Endothelial cell of umbilical vein (primary cell): ENCODE measurements around the gene KRT23. TPM values are rescaled to one million over a fixed set of nuclear protein-coding genes. Genes with fewer than 3 reads are reported as not detected.

ENCODE experiments used
- BruUV-seq: library from RNA; stranded (reverse); fragments of 400-500 nt; replicated peaks from 2 replicates; lab custom pipeline; 2021; lab: Mats Ljungman, UMichigan
- CTCF ChIA-PET: fragments of 300-600, 350-600 bp; sonication (Branson Sonifier 250); formaldehyde crosslinking; loops from one replicate; lab custom pipeline; 2021; ENCODE audit warnings: antibody characterized with exemption, inconsistent platforms; lab: Charles Lee
- POLR2A ChIA-PET: fragments of 300-600, 350-600 bp; sonication (Branson Sonifier 250); formaldehyde crosslinking; loops from one replicate; lab custom pipeline; 2021; ENCODE audit warnings: antibody characterized with exemption, inconsistent platforms; lab: Charles Lee
- DNase-seq: peaks from one replicate; pipeline ENCODE4 v3.0.0-alpha.2; 2011; ENCODE audit warnings: low read depth, low spot score
- FAIRE-seq: peaks from 2 replicates; lab custom pipeline; 2011; peaks lifted over from hg19 to GRCh38; lab: Jason Lieb, UNC
- H2AFZ ChIP-seq: 2 replicates; pipeline ENCODE4 v1.6.0; 2012; ENCODE audit warnings: low read depth, low read length, control low read depth, inconsistent platforms
- H3K27ac ChIP-seq: 2 replicates; pipeline ENCODE4 v1.5.1; 2011; ENCODE audit warnings: low read depth, mild to moderate bottlenecking, control low read depth, low read length, moderate library complexity; ENCODE audit not compliant: insufficient read depth
- H3K27me3 ChIP-seq, 2 experiments: 2 replicates each; pipeline versions ENCODE4 v1.6.0 to v1.6.1; 2011; ENCODE audit warnings: low read length in 2 of 2, mixed read lengths in 1 of 2; ENCODE audit not compliant: control insufficient read depth in 2 of 2, insufficient read depth in 2 of 2
- H3K36me3 ChIP-seq, 2 experiments: 2 replicates in 1 of 2; 3 replicates in 1 of 2; pipeline ENCODE4 v1.5.1; 2011; ENCODE audit warnings: low read length in 2 of 2, mild to moderate bottlenecking in 1 of 2, moderate library complexity in 1 of 2; ENCODE audit not compliant: control insufficient read depth in 2 of 2, insufficient read depth in 2 of 2; ENCODE audit errors: extremely low read depth in 1 of 2
- H3K4me1 ChIP-seq: 3 replicates; pipeline ENCODE4 v1.5.1; 2011; ENCODE audit warnings: mild to moderate bottlenecking, low read length; ENCODE audit not compliant: control insufficient read depth, insufficient read depth; ENCODE audit errors: extremely low read depth
- H3K4me2 ChIP-seq: 2 replicates; pipeline ENCODE4 v1.6.1; 2011; ENCODE audit warnings: low read length, control low read depth, mixed read lengths; ENCODE audit not compliant: insufficient read depth
- H3K4me3 ChIP-seq, 3 experiments: fragments of 200-600 bp in 1 of 3; sonication (generic), shearing (Covaris generic) in 1 of 3; replicated peaks in 1 of 3; 2 replicates each; pipeline ENCODE4 v1.5.1; 2011 to 2016; ENCODE audit warnings: control low read depth in 3 of 3, low read length in 3 of 3, mild to moderate bottlenecking in 2 of 3, inconsistent platforms in 1 of 3, low read depth in 1 of 3, moderate library complexity in 1 of 3; ENCODE audit not compliant: insufficient read depth in 1 of 3
- H3K79me2 ChIP-seq: 2 replicates; pipeline ENCODE4 v1.6.0; 2012; ENCODE audit warnings: low read length, inconsistent platforms; ENCODE audit not compliant: control insufficient read depth, insufficient read depth
- H3K9ac ChIP-seq: replicated peaks from 2 replicates; pipeline ENCODE3; 2011; ENCODE audit warnings: low read length, control low read depth; ENCODE audit not compliant: insufficient read depth; ENCODE audit errors: extremely low read depth
- H3K9me1 ChIP-seq: replicated peaks from 3 replicates; pipeline ENCODE4 v1.6.0; 2011; ENCODE audit warnings: mild to moderate bottlenecking, low read length; ENCODE audit not compliant: control insufficient read depth, insufficient read depth; ENCODE audit errors: extremely low read depth
- H3K9me3 ChIP-seq: replicated peaks from 2 replicates; pipeline ENCODE4 v1.5.1; 2012; ENCODE audit warnings: low read length, inconsistent platforms; ENCODE audit not compliant: control insufficient read depth, insufficient read depth
- H4K20me1 ChIP-seq: replicated peaks from 2 replicates; pipeline ENCODE3; 2011; ENCODE audit warnings: mild to moderate bottlenecking, low read length; ENCODE audit not compliant: control insufficient read depth, insufficient read depth; ENCODE audit errors: extremely low read depth
- EZH2 ChIP-seq: IDR thresholded peaks from 2 replicates; pipeline ENCODE4 v1.6.1; 2012; ENCODE audit warnings: borderline replicate concordance, low read depth, mild to moderate bottlenecking, moderate library complexity, low read length, inconsistent platforms; ENCODE audit not compliant: severe bottlenecking
- FOS ChIP-seq: IDR thresholded peaks from 2 replicates; pipeline ENCODE4 v1.6.1; 2011; ENCODE audit warnings: mild to moderate bottlenecking, low read length, moderate library complexity, borderline replicate concordance; ENCODE audit not compliant: insufficient read depth
- GATA2 ChIP-seq: IDR thresholded peaks from 2 replicates; pipeline ENCODE4 v1.7.0; 2011; ENCODE audit warnings: low read depth, mild to moderate bottlenecking, moderate library complexity, mixed read lengths, low read length; ENCODE audit not compliant: insufficient read length, insufficient read depth
- JUN ChIP-seq: IDR thresholded peaks from 2 replicates; pipeline ENCODE4 v1.6.1; 2011; ENCODE audit warnings: borderline replicate concordance, low read depth; ENCODE audit not compliant: insufficient read length, insufficient read depth
- MYC ChIP-seq: IDR thresholded peaks from one replicate; pipeline ENCODE4 v1.6.1; 2011; ENCODE audit warnings: mild to moderate bottlenecking, low read depth, low read length
- POLR2A ChIP-seq: IDR thresholded peaks from 2 replicates; pipeline ENCODE4 v1.6.1; 2012; ENCODE audit warnings: low read depth, mild to moderate bottlenecking, control low read depth, low read length
- POLR2AphosphoS5 ChIP-seq: IDR thresholded peaks from 2 replicates; pipeline ENCODE4 v1.6.1; 2012; ENCODE audit warnings: low read depth, mild to moderate bottlenecking, control low read depth, low read length, moderate library complexity; ENCODE audit not compliant: insufficient read depth
- dilution Hi-C: fragments of 300-500 bp; cut with MboI; formaldehyde crosslinking; loops from one replicate; pipeline ENCODE4 v1.15.0; 2019; ENCODE audit warnings: low sequenced_read_pairs; ENCODE audit not compliant: extremely low pct_ligation_motif_present
- intact Hi-C: fragments of 100-400 bp; cut with micrococcal nuclease; formaldehyde crosslinking; loops from one replicate; pipeline ENCODE4 v1.10.0; 2022
- polyA plus RNA-seq, 4 experiments: library from polyadenylated mRNA; depleted of rRNA in 3 of 4; stranded (reverse) in 3 of 4; unstranded in 1 of 4; fragments of >200 nt; gene quantifications; 2 replicates each; pipeline versions ENCODE4 v1.2.1 to v1.2.3, GENCODE V29; 2011 to 2012; ENCODE audit warnings: missing spikeins in 1 of 4
- total RNA-seq: library from RNA; stranded (reverse); gene quantifications from 2 replicates; pipeline ENCODE4 v1.2.3, GENCODE V29; 2021
- TF ChIP-seq, protein P1 (sequence below), 2 donors: IDR thresholded peaks; 1 replicate in 1 of 2; 2 replicates in 1 of 2; pipeline ENCODE4 v1.5.1; 2011; ENCODE audit warnings: low read length in 2 of 2, mild to moderate bottlenecking in 2 of 2, moderate library complexity in 2 of 2, control low read depth in 1 of 2, inconsistent platforms in 1 of 2, low read depth in 1 of 2; ENCODE audit not compliant: insufficient read depth in 1 of 2; ENCODE audit errors: extremely low read depth in 1 of 2
- TF ChIP-seq, protein P2 (sequence below): IDR thresholded peaks from 2 replicates; pipeline ENCODE4 v1.6.1; 2011; ENCODE audit not compliant: insufficient read depth, insufficient read length

KRT23 gene
- total and polyA plus RNA-seq, 2 donors (not counting 3 experiments of a cell fraction or from before 2014, with no cell fraction given), result not detected

DNA sequence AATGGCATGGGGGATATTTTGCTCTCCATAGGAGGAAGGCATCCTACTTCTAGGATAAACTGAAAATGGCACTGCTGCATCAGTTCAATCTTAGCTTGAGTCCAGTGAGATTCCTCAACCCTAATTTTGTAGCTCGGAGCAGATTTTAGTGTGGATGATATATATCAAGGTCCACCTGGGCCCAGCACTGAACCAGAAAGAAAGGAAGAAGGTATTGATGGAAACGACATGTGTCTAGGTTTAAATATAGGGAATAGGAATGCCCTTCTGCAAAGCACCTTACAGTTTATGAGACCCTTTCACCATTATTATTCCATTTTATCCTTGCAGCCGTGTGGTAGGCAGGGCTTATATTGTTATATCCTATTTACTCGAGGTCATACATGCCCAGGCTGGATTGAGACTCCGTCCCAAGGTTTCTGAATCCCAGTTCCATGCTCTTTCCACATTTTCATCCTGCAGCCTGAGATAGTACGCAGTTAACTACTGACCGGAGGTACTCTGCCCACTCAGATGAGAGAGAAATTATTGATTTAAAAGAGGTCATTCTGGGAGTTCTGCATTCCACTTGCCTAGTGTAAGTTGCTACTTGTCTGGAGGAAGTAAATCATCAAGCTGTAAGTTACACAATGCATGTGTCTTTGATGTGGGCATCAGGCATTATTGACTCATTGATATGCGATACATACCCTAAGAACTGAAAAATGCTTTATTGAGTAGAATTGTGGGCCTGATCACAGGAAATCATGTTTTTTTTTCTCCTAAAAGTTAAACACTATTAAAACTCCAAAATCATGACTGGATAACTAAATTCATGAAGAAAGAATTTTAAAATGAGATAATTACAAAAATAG, 19.2 kb upstream of the KRT23 start:
- dilution Hi-C loops, result no loop called here
- Histone ChIP-seq H3K4me2 (no peak overlapping the region), H3K9ac (no peak overlapping the region), H3K4me1 (no peaks in the 10 kb centered on the region), H4K20me1 (no peaks in the 10 kb centered on the region), H3K27me3 (peaks cover 7 to 13% of the 10 kb centered on the region in 2 experiments), H3K4me3 (no peak overlapping the region), H3K9me1 (no peaks in the 10 kb centered on the region), H2AFZ (no peak overlapping the region), H3K27ac (no peak overlapping the region), H3K36me3 (no peaks in the 10 kb centered on the region), H3K9me3 (no peaks in the 10 kb centered on the region), H3K79me2 (no peaks in the 10 kb centered on the region)
- TF ChIP-seq POLR2A (no peak), JUN (no peak), GATA2 (no peak), MYC (no peak), POLR2AphosphoS5 (no peak), FOS (no peak), EZH2 (no peak)
- TF ChIP-seq, protein P1, sequence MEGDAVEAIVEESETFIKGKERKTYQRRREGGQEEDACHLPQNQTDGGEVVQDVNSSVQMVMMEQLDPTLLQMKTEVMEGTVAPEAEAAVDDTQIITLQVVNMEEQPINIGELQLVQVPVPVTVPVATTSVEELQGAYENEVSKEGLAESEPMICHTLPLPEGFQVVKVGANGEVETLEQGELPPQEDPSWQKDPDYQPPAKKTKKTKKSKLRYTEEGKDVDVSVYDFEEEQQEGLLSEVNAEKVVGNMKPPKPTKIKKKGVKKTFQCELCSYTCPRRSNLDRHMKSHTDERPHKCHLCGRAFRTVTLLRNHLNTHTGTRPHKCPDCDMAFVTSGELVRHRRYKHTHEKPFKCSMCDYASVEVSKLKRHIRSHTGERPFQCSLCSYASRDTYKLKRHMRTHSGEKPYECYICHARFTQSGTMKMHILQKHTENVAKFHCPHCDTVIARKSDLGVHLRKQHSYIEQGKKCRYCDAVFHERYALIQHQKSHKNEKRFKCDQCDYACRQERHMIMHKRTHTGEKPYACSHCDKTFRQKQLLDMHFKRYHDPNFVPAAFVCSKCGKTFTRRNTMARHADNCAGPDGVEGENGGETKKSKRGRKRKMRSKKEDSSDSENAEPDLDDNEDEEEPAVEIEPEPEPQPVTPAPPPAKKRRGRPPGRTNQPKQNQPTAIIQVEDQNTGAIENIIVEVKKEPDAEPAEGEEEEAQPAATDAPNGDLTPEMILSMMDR (IDR thresholded peaks at IDR 0.05; ENCODE audit: extremely low read depth in 1 of 2, insufficient read depth in 1 of 2, low read depth in 1 of 2, low read length in 2 of 2), result no peak
- TF ChIP-seq, protein P2, sequence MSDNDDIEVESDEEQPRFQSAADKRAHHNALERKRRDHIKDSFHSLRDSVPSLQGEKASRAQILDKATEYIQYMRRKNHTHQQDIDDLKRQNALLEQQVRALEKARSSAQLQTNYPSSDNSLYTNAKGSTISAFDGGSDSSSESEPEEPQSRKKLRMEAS, result no peak
- ChIA-PET CTCF (no interaction called here), POLR2A (no interaction called here)
- no TSS peak for BruUV-seq
- FAIRE-seq (no peak), DNase-seq (no peak)
- intact Hi-C loops, result no loop called here
